ENCODE results near the gene GPR157.
"Not testable (repeated sequence)": the region's sequence is repeated elsewhere in the genome, so short reads cannot be mapped to it uniquely, and the experiment has no call there.

Gene GPR157

DNA sequence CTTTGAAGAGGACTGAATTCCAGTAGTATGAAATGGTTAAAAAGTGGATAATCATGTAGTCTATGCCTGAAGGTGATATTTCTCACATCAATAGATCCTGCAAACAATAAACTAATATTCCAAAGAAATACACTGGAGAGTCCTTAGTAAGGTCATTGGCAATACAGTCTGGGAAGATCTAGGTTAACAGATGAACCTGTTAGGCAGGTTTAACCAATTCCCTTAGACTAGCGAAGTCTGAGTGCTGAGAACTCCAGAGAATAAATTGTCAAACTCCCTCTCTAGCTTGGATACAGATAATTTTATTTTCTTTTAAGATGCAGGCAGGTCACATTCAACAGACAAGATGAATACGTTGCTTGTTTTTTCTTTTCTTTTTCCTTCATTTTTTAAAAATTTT is 2.4 kb downstream of the GPR157 start:
- Histone ChIP-seq H2AFZ (ENCODE audit: low read length) (no peak overlapping the region), H3F3A (ENCODE audit: insufficient read depth, low read length) (peaks cover 4% of the 10 kb centered on the region; the same call in 1 of the 2 replicates), H3K36me3 (ENCODE audit: insufficient read depth, low read length) (no peaks in the 10 kb centered on the region; the same call in 1 of the 2 replicates), H4K20me1 (ENCODE audit: insufficient read depth, low read length) (no peaks in the 10 kb centered on the region), H3K27me3 (ENCODE audit: insufficient read depth, low read length) (no peaks in the 10 kb centered on the region; the same call in 1 of the 2 replicates), H3K4me2 (ENCODE audit: low read length) (no peak overlapping the region), H3K9me2 (ENCODE audit: low read depth, low read length) (no peaks in the 10 kb centered on the region), H3K9ac (ENCODE audit: low read length) (no peak overlapping the region), H3K4me3 (ENCODE audit: low read depth, low read length, poor library complexity, severe bottlenecking) (no peak overlapping the region), H3K79me2 (ENCODE audit: insufficient read depth, low read length) (no peaks in the 10 kb centered on the region), H3K4me1 (ENCODE audit: insufficient read depth, low read length, severe bottlenecking) (peaks cover 15% of the 10 kb centered on the region), H3K9me3 (ENCODE audit: low read length) (0 out of 2 replicates have a peak, but pooled peaks cover 3% of the 10 kb centered on the region), H3K27ac (ENCODE audit: low read depth, low read length, poor library complexity, severe bottlenecking) (no peak overlapping the region)
- TF ChIP-seq, protein P1, sequence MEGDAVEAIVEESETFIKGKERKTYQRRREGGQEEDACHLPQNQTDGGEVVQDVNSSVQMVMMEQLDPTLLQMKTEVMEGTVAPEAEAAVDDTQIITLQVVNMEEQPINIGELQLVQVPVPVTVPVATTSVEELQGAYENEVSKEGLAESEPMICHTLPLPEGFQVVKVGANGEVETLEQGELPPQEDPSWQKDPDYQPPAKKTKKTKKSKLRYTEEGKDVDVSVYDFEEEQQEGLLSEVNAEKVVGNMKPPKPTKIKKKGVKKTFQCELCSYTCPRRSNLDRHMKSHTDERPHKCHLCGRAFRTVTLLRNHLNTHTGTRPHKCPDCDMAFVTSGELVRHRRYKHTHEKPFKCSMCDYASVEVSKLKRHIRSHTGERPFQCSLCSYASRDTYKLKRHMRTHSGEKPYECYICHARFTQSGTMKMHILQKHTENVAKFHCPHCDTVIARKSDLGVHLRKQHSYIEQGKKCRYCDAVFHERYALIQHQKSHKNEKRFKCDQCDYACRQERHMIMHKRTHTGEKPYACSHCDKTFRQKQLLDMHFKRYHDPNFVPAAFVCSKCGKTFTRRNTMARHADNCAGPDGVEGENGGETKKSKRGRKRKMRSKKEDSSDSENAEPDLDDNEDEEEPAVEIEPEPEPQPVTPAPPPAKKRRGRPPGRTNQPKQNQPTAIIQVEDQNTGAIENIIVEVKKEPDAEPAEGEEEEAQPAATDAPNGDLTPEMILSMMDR (IDR thresholded peaks at IDR 0.05; ENCODE audit: low read length), result no peak
- TF ChIP-seq EZH2 (IDR thresholded peaks at IDR 0.05; ENCODE audit: borderline replicate concordance, low read length), result no peak

DNA sequence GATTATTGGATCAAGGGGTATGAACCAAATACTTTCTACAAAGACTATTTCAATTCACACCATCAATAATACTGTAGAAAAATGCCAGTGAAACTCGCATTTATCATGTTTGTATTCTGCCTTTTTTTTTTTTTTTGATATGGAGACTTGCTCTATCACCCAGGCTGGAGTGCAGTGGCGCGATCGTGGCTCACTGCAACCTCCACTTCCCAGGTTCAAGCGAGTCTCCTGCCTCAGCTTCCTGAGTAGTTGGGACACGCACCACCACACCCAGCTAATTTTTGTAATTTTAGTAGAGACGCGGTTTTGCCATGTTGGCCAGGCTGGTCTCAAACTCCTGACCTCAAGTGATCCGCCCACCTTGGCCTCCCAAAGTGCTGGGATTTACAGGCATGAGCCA is 3.1 kb downstream of the GPR157 start:
- peaks cover 15% of the 10 kb centered on the region for H3K4me1 ChIP-seq (ENCODE audit: insufficient read depth, low read length, severe bottlenecking)
- H2AFZ ChIP-seq (ENCODE audit: low read length); H3K27ac ChIP-seq (ENCODE audit: low read depth, low read length, poor library complexity, severe bottlenecking); H3K9me3 ChIP-seq (ENCODE audit: low read length); H3K79me2 ChIP-seq (ENCODE audit: insufficient read depth, low read length); H3F3A ChIP-seq (ENCODE audit: insufficient read depth, low read length); H3K4me3 ChIP-seq (ENCODE audit: low read depth, low read length, poor library complexity, severe bottlenecking); H3K27me3 ChIP-seq (ENCODE audit: insufficient read depth, low read length); H4K20me1 ChIP-seq (ENCODE audit: insufficient read depth, low read length); H3K9ac ChIP-seq (ENCODE audit: low read length); H3K36me3 ChIP-seq (ENCODE audit: insufficient read depth, low read length); H3K4me2 ChIP-seq (ENCODE audit: low read length); H3K9me2 ChIP-seq (ENCODE audit: low read depth, low read length): not testable (repeated sequence)

GRCh38 chr1:9125325-9125724 is 3.6 kb downstream of the GPR157 start:
- no peak for TF ChIP-seq EZH2 (IDR thresholded peaks at IDR 0.05; ENCODE audit: borderline replicate concordance, low read length)
- TF ChIP-seq, protein P1 (IDR thresholded peaks at IDR 0.05; ENCODE audit: low read length), result no peak
- peaks cover 4% of the 10 kb centered on the region; the same call in 1 of the 2 replicates for H3F3A ChIP-seq (ENCODE audit: insufficient read depth, low read length)
- no peak overlapping the region for H2AFZ ChIP-seq (ENCODE audit: low read length)
- H4K20me1 ChIP-seq (ENCODE audit: insufficient read depth, low read length), result no peaks in the 10 kb centered on the region
- no peak overlapping the region for H3K4me3 ChIP-seq (ENCODE audit: low read depth, low read length, poor library complexity, severe bottlenecking)
- peaks cover 15% of the 10 kb centered on the region for H3K4me1 ChIP-seq (ENCODE audit: insufficient read depth, low read length, severe bottlenecking)
- no peaks in the 10 kb centered on the region; the same call in 1 of the 2 replicates for H3K36me3 ChIP-seq (ENCODE audit: insufficient read depth, low read length)
- no peaks in the 10 kb centered on the region; the same call in 1 of the 2 replicates for H3K27me3 ChIP-seq (ENCODE audit: insufficient read depth, low read length)
- H3K9me3 ChIP-seq (ENCODE audit: low read length), result 0 out of 2 replicates have a peak, but pooled peaks cover 3% of the 10 kb centered on the region
- no peak overlapping the region for H3K9ac ChIP-seq (ENCODE audit: low read length)
- H3K4me2 ChIP-seq (ENCODE audit: low read length), result no peak overlapping the region
- H3K9me2 ChIP-seq (ENCODE audit: low read depth, low read length), result no peaks in the 10 kb centered on the region
- H3K79me2 ChIP-seq (ENCODE audit: insufficient read depth, low read length), result no peaks in the 10 kb centered on the region
- no peak overlapping the region for H3K27ac ChIP-seq (ENCODE audit: low read depth, low read length, poor library complexity, severe bottlenecking)

DNA sequence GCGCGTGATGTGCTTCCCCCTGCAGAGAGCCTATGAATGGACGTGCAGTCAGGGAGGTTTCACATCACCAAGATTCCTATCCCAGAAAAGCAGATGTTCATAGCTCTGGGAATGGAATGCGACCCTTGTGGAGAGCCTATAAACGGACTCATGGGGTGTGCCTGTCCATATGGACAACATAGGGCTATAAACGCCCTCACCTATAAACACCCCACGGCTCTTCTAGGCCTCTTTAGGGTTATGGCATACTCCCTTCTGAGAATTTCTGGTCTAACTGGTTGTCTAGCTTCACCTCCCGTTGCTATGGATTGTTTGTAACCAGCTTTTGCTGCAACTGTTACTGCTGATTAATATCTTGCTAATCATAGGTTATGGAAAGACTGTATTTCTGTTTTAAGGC is 4.5 kb downstream of the GPR157 start:
- not testable (repeated sequence) for H2AFZ ChIP-seq (ENCODE audit: low read length); H3K27me3 ChIP-seq (ENCODE audit: insufficient read depth, low read length); H3K9ac ChIP-seq (ENCODE audit: low read length); H4K20me1 ChIP-seq (ENCODE audit: insufficient read depth, low read length); H3K79me2 ChIP-seq (ENCODE audit: insufficient read depth, low read length); H3K9me2 ChIP-seq (ENCODE audit: low read depth, low read length); H3K4me3 ChIP-seq (ENCODE audit: low read depth, low read length, poor library complexity, severe bottlenecking); H3F3A ChIP-seq (ENCODE audit: insufficient read depth, low read length); H3K4me2 ChIP-seq (ENCODE audit: low read length); H3K36me3 ChIP-seq (ENCODE audit: insufficient read depth, low read length); H3K27ac ChIP-seq (ENCODE audit: low read depth, low read length, poor library complexity, severe bottlenecking); H3K9me3 ChIP-seq (ENCODE audit: low read length)
- peaks cover 15% of the 10 kb centered on the region for H3K4me1 ChIP-seq (ENCODE audit: insufficient read depth, low read length, severe bottlenecking)

- H3K27ac ChIP-seq (ENCODE audit: low read depth, low read length, poor library complexity, severe bottlenecking); H2AFZ ChIP-seq (ENCODE audit: low read length); H3K9me2 ChIP-seq (ENCODE audit: low read depth, low read length); H3K9me3 ChIP-seq (ENCODE audit: low read length); H3K9ac ChIP-seq (ENCODE audit: low read length); H3K27me3 ChIP-seq (ENCODE audit: insufficient read depth, low read length); H3K4me3 ChIP-seq (ENCODE audit: low read depth, low read length, poor library complexity, severe bottlenecking); H3K79me2 ChIP-seq (ENCODE audit: insufficient read depth, low read length); H4K20me1 ChIP-seq (ENCODE audit: insufficient read depth, low read length); H3K36me3 ChIP-seq (ENCODE audit: insufficient read depth, low read length); H3F3A ChIP-seq (ENCODE audit: insufficient read depth, low read length); H3K4me2 ChIP-seq (ENCODE audit: low read length): not testable (repeated sequence)
- H3K4me1 ChIP-seq (ENCODE audit: insufficient read depth, low read length, severe bottlenecking), result peaks cover 13% of the 10 kb centered on the region
Measured at GRCh38 chr1:9123665-9124064, 5.2 kb downstream of the GPR157 start.
